ENCODE measurements around the gene PINLYP.

GRCh38 chr19:43545981-43546380 is 29.6 kb upstream of the PINLYP start:
- TF ChIP-seq CTCF (IDR thresholded peaks at IDR 0.05) (no peak), POLR2A (IDR thresholded peaks at IDR 0.05) (no peak)

Data from lower leg skin (tissue), 3 donors.